NOMO-1 (cell line): Measurements from ENCODE around the gene URAD.

Experiments used
- DNase-seq, 2 experiments: peaks; one replicate each; lab custom pipeline; 2025; ENCODE audit not compliant: unreplicated experiment in 2 of 2; lab: John Stamatoyannopoulos, UW

The URAD gene

DNA sequence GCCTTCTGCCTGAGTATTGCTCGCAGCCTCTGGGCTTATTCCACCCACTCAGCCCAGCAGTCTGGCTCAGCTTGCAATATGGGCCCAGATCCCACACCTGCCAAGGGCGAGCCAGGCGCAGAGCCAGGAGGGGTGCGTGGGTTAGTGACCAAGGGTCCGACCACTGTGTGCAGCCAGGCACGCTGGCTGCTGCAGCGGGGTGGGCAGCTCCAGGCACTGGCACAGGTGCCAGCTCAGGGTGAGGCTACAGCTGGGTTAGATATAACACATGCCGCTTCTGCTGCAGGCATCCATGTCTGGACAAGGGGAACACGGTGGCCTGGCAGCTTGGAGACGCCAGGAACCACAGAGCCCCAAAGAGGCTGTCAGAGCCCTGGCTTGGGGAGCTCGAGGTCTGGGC, 12.6 kb upstream of the URAD start:
- DNase-seq, result no peak

GRCh38 chr13:28000567-28000966, 12.1 kb upstream of the URAD start:
- no peak for DNase-seq

- DNase-seq, result peak; percentile 54 to 55
Measured at GRCh38 chr13:27997904-27998522, 9.5 kb upstream of the URAD start.

- no peak for DNase-seq
Measured at GRCh38 chr13:27991881-27992280, 3.4 kb upstream of the URAD start.

DNA sequence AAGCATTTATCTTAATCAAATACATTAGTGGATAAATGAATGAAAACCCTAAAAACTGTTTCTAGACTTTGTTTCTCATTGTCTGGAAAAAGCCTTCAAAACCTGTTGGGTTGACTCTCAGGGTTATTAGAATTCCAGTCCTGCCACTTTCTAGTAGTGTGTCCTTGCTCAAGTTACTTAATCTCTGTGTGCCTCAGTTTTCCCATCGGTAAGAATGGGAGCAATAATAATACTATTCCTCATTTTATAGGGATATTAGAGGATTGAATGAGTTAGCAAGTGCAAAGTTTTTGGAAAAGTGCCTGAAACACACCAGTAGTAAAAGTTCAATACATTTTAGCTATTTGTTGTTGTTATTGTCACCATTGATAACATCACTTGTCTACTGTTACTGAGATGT, 2.9 kb downstream of the URAD start:
- DNase-seq, result no peak

DNA sequence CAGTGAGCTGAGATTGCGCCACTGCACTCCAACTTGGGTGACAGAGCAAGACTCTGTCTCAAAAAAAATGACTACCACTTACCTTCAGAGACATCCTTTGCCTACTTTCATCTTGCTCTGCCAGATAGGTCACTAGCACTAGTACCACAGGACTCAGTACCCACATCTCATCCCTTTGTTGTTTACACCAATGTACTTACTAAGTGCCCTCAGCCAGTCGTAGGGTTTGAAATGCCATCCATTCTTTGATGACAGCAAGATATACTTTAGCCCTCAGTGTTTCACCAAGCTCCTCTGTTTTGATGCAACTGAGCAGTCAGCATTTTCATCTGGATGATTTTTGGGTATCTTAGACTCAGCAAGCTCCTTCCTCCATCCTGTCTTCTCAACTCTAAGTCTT, 6.1 kb downstream of the URAD start:
- no peak for DNase-seq

DNA sequence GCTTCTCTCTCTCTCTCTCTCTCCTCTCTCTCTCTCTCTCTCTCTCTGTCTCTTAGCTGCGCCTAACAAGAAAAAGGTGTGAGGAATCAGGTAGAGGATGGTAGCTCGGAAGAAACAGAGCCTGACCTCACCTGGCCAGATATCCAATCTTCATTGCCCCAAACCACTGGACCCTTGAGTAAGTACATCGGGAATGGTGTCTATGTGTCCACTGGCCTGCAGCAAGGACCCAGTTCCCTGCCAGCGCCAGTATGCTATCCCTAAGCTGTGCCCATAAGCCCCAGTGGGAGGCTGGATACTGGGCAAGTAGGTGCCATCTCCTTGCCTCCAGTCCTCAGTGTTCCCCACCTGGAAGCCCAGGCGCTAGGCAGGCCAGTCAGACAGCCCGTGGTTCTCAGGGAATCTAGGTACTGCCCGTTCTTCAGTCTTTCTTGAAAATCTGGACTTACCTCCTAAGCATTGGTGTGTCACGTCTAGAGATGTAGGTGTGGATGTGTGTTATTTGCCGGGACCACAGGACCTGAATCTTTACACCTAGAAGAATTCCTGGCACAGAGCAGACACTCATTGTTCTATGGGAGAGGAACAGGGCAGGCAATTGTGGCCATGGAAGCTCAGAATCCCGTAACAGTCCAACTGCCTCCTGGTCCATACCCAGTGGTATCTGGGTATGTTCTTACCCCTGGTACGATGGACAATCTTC, 7.3 kb downstream of the URAD start:
- no peak for DNase-seq

DNA sequence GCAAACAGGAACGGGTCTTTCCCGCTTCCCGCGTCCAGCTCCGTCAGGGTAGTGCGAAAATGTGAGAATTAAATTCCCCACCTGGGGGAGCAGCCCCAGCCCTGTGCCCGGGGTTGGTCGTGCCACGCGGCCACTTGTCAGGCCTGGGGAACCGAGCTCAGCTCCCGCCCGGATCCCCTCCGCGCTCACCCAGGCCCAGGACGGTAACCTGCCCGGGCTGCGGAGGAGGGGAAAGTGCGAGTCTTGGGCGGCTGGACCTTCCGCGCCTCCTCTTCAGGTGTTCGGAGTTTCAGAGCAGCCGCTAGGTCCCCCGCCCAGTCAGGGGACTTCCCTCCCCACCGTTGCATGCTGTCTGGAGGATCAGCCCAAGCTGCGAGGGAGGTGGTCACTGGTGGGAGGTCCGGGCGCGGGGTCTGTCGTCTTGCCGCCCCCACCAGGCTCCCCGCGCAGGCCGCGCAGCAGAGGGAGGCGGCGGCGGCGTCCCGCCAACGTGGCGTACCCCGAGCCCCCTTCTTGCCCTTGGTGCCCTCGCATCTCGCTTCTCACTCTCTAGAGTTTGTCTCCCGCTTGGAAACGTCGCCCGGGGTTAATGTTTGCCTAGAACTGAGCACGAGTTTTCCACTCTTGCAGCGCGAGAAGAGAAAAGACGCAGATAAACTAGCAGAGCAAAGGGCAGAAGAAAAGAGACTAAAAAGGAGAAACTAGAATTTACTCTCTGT, 8.1 kb downstream of the URAD start:
- no peak for DNase-seq

GRCh38 chr13:27979765-27980279, 8.7 kb downstream of the URAD start:
- DNase-seq, result no peak

DNA sequence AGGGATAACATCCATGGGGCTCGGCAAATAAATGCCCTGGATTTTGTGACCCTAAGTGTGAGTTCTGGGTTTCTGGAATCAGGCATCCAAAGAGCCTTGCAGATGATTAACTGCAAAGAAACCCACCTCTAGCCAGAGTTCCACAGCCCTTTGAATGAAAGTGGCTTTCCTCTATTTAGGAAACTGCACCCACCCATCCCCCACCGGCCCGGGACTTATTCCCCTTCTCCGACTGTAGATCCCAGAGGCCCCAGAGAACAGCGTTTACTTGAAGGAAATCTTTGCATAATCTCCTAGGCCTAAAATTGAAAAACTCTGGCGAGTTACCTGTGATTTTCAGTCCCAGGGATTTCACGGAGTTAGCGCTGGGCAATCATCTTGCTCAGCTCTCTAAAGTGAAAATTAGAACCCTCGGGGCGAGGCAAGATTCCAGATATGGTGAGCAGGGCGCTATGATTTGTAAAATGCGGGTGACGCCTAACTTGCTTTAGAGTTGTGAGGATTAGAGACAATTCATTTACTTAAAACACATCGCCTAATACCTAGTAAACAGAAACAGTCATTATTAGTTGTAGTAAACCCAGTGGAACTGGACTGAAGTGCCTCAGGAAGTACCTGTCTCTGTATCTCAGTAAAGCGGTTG, 9.4 kb downstream of the URAD start:
- DNase-seq, result no peak

GRCh38 chr13:27978301-27978968, 10.1 kb downstream of the URAD start:
- no peak for DNase-seq

DNA sequence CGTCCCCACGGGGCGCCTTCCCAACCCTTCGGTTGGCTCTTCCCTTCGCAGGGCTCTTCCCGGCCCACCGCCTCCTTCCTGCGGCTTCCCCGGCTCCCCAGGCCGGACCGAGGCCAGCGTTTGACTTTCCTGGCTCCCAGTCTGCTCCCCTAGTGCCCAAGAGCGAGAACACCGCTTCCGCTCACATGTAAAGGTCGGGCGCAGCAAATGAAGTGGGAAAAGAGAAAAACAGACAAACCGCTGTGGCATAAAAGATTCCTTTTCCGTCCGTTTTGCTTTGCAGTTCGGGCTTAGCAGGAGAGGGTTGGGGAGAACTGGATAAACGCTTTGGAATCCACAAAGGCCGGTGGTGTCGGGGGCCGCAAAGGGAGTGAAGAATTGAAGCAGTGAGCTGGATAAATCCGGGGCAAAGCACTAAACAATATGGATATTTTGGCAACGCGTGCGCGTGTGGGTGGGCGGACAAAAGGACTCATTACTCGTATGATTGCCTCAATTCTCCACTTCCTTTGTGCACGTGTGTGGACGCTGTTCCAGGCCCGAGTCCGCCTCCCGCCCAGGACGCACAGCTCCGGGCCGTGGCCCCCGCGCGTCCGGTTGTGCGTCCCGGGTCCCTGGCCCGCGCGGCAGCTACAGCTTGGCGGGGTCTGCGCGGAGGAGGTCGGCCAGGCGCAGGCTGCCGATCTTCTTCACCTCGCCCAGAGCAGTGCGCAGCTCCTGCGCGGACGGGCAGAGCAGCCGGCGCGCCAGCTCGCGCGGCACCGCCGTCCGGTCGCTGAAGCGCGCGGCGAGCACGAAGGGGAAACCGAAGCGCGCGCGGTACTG, 10.8 kb downstream of the URAD start:
- no peak for DNase-seq

DNA sequence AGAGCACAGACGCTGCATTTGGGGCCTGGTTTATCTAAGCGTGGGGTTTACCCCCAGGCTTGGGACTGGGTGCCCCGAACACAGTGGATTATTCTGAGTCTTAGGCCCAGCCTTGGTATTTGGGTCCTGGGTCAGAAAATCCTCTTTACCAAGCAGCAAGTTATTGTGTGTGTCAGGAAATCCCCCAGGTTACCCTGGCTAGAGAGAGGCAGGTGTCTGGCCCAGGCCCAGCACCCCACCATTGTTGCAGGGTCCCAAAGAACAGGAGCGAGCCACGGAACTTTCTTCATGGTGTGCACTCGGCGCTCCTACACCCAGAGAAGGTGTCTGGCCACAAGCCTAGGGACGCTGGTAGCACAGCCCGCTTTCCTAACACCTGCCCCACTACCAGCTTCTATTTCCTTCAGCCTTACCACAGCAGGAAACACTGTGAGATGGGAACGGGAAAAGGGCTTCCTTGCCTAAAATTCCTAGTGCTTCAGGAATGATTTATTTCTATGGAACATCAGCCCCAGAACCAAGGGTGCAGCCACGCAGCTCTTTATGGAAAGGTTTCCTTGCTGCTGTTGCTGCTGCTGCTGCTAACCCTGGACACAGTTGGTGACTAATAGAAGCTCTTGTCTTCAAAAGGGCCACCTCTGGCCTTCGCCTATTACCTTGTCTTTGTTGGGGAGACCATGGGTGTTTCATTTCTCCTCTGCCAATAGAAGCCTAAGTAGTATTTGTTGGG, 12.0 kb downstream of the URAD start:
- DNase-seq, result no peak

DNA sequence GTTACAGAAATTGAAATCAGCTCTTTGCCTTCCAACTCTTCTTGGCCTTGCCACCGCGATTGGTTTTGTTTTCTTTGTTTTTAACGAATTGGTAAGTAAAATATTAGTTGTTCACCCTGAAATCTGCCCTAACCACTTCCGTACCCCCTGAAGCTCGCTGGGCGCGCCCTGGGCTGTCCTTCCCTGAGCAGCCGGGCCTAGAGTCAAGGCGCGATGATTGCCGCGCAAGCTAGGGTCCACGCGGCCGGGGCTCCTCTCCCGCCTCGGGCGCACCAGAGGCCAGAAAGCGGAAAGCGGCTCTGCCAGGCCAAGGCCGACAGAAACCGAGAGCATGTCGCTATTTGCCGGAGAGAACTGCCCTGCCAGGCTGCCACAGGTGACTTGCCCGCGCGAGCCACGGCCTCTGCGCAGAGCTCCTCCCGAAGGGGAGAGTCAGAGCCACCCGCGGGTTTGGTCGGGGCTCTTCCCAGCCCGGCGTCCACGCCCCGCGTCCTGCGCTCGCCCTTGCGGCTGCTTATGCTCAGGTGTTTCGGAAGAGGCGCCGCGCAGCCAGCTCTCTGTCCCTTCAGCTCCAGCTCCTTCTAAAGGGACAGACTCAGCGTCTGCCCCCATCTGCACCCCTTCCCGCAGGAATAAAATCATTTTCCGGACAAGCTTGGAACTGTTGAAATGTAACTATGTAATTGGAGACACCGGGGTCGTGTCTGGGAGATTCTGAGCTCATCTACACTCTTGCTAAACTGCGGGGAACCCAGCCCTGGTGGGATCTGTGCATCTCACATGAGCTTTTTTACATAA, 12.7 kb downstream of the URAD start:
- DNase-seq, result no peak

GRCh38 chr13:27973961-27974662, 14.4 kb downstream of the URAD start:
- DNase-seq, result no peak

GRCh38 chr13:27973291-27973690, 15.2 kb downstream of the URAD start:
- DNase-seq, result no peak

DNA sequence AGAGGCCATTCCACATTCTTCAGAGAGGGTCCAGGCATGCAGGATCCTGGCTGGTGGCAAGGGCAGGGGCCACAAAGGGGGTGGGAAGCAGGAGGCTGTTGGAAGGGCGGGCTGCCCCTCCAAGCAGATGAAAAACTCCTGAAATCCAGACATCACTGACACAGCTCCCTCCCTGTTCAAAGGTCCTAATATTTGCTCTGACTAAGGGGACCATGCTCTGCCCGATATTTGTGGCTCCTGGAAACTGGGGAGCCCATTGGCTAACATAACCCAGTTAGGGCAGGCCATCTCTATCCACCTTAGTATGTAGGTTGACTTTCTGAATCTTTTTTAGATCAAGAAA, 16.0 kb downstream of the URAD start:
- DNase-seq, result no peak
